HepG2 (cell line): ENCODE measurements around the gene SMIM41. TPM values are rescaled to one million over a fixed set of nuclear protein-coding genes. Genes with fewer than 3 reads are reported as not detected.

Source experiments
- HDAC1 ChIP-seq: sonication (generic); formaldehyde crosslinking; IDR thresholded peaks from 2 replicates; pipeline ENCODE4 v1.5.1; 2020; ENCODE audit warnings: mild to moderate bottlenecking, missing genetic modification reagents
- HNF4G ChIP-seq, 2 experiments: sonication (generic) in 1 of 2; formaldehyde crosslinking in 1 of 2; IDR thresholded peaks; 2 replicates each; pipeline versions ENCODE4 v1.4.0 to v1.6.1; 2011 to 2020; ENCODE audit warnings: borderline replicate concordance in 2 of 2, low read depth in 2 of 2, mild to moderate bottlenecking in 2 of 2, low read length in 1 of 2, missing genetic modification reagents in 1 of 2, moderate library complexity in 1 of 2
- KAT7 ChIP-seq: IDR thresholded peaks from 2 replicates; pipeline ENCODE4 v1.6.1; 2018; ENCODE audit warnings: borderline replicate concordance, missing compliant biosample characterization
- KDM3A ChIP-seq: IDR thresholded peaks from 2 replicates; pipeline ENCODE4 v1.6.1; 2018; ENCODE audit warnings: low read depth, missing compliant biosample characterization
- NFE2L1 ChIP-seq: sonication (generic); formaldehyde crosslinking; IDR thresholded peaks from 2 replicates; pipeline ENCODE4 v1.4.0; 2020; ENCODE audit warnings: missing genetic modification reagents, mild to moderate bottlenecking, borderline replicate concordance
- NFKB2 ChIP-seq: sonication (generic); formaldehyde crosslinking; IDR thresholded peaks from 2 replicates; pipeline ENCODE4 v1.4.0; 2020; ENCODE audit warnings: missing genetic modification reagents, borderline replicate concordance
- RBM22 ChIP-seq: fragments of 200-400 bp; formaldehyde crosslinking; optimal IDR thresholded peaks from 2 replicates; pipeline ENCODE3; 2017; ENCODE audit warnings: mild to moderate bottlenecking, low read length, moderate library complexity
- SNAI1 ChIP-seq: sonication (generic); formaldehyde crosslinking; IDR thresholded peaks from 2 replicates; pipeline ENCODE4 v1.5.0; 2020; ENCODE audit warnings: mild to moderate bottlenecking, missing genetic modification reagents, borderline replicate concordance
- SPEN ChIP-seq: sonication (generic); formaldehyde crosslinking; IDR thresholded peaks from 2 replicates; pipeline ENCODE4 v1.5.1; 2020; ENCODE audit warnings: low read depth, mild to moderate bottlenecking, missing genetic modification reagents
- STAT5B ChIP-seq: sonication (generic); formaldehyde crosslinking; IDR thresholded peaks from 2 replicates; pipeline ENCODE4 v1.4.0; 2020; ENCODE audit warnings: missing genetic modification reagents
- ZBTB38 ChIP-seq: sonication (generic); formaldehyde crosslinking; IDR thresholded peaks from 2 replicates; pipeline ENCODE4 v1.5.1; 2020; ENCODE audit warnings: mild to moderate bottlenecking, missing genetic modification reagents
- ZFX ChIP-seq: sonication (generic); formaldehyde crosslinking; IDR thresholded peaks from 2 replicates; pipeline ENCODE4 v1.4.0; 2020; ENCODE audit warnings: mild to moderate bottlenecking, low read depth, missing genetic modification reagents, moderate library complexity
- ZNF703 ChIP-seq: sonication (generic); formaldehyde crosslinking; IDR thresholded peaks from 2 replicates; pipeline ENCODE4 v1.5.1; 2020; ENCODE audit warnings: missing genetic modification reagents, mild to moderate bottlenecking, moderate library complexity, borderline replicate concordance
- ZNF747 ChIP-seq: sonication (generic); formaldehyde crosslinking; IDR thresholded peaks from 2 replicates; pipeline ENCODE4 v1.8.1; 2023; ENCODE audit warnings: missing genetic modification reagents, mild to moderate bottlenecking, borderline replicate concordance
- ZSCAN29 ChIP-seq: sonication (generic); formaldehyde crosslinking; conservative IDR thresholded peaks from 2 replicates; pipeline ENCODE4 v1.4.0; 2020; ENCODE audit warnings: mild to moderate bottlenecking, missing genetic modification reagents
- polyA plus RNA-seq, 8 experiments: library from polyadenylated mRNA; depleted of rRNA in 3 of 8; stranded (reverse) in 7 of 8; unstranded in 1 of 8; fragments of >200 nt; fragmentation: Illumina TruSeq in 4 of 8; extraction: Trizol in 4 of 8; gene quantifications; 2 replicates each; pipeline versions ENCODE4 v1.2.1 to v1.2.3, GENCODE V29; 2011 to 2016; ENCODE audit warnings: low read depth in 4 of 8, missing spikeins in 1 of 8, mixed read lengths in 1 of 8; ENCODE audit not compliant: insufficient read depth in 1 of 8
- total RNA-seq, 5 experiments: library from RNA; depleted of rRNA; stranded (reverse); fragments of >200 nt; fragmentation: Illumina TruSeq; extraction: Trizol; gene quantifications; 2 replicates each; pipeline ENCODE4 v1.2.3, GENCODE V29; 2016; ENCODE audit warnings: low read depth in 1 of 5
- TF ChIP-seq, protein P1 (sequence below): sonication (generic); formaldehyde crosslinking; IDR thresholded peaks from 2 replicates; pipeline ENCODE4 v1.5.1; 2020; ENCODE audit warnings: mild to moderate bottlenecking, missing genetic modification reagents, borderline replicate concordance
- TF ChIP-seq, protein P2 (sequence below): sonication (generic); formaldehyde crosslinking; IDR thresholded peaks from 2 replicates; pipeline ENCODE4 v1.4.0; 2020; ENCODE audit warnings: mild to moderate bottlenecking, low read depth, missing genetic modification reagents
- TF ChIP-seq, protein P3 (sequence below): sonication (generic); formaldehyde crosslinking; IDR thresholded peaks from 2 replicates; pipeline ENCODE4 v1.4.0; 2020; ENCODE audit warnings: missing genetic modification reagents
- TF ChIP-seq, protein P4 (sequence below): sonication (generic); formaldehyde crosslinking; IDR thresholded peaks from 2 replicates; pipeline ENCODE4 v1.8.0; 2023; ENCODE audit warnings: mild to moderate bottlenecking, missing genetic modification reagents
- TF ChIP-seq, protein P5 (sequence below): sonication (generic); formaldehyde crosslinking; IDR thresholded peaks from 2 replicates; pipeline ENCODE4 v1.4.0; 2020; ENCODE audit warnings: missing genetic modification reagents
- TF ChIP-seq, protein P6 (sequence below): sonication (generic); formaldehyde crosslinking; IDR thresholded peaks from 2 replicates; pipeline ENCODE4 v1.4.0; 2020; ENCODE audit warnings: missing genetic modification reagents

SMIM41 gene
- total and polyA plus RNA-seq, 2 of the 13 experiments (the other 11 are each of a cell fraction or from before 2014, with no cell fraction given), result not detected

DNA sequence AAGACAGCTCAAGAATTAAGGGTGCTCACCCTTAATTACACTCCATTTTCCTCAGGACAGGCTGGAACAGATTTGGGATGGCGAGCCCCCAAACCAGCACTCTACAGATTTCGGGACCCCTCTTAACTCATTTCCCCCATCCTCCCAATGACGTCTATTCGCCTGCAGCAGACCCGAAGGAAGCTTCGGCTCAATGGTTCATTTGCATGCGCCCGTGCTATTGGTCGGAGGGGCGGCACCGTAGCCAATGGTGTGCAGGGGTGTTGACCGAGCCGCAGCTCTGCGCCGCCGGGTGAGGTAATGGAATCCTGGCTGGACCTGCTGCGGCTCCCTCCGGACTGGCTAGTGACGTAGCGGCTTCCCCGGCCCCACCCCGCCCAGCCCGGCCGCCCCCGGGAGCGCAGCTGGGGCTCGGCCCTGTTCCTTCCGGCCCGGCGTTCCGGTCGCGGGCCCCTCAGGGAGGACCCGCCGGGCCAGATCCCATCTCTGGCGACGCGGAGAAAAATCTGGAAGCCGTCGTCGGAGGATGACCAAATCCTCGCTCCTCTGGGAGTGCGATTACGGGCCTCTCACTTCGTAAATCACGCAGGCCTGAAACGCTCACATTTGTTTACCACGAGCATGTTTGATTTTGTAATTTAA lies 46.6 kb upstream of the SMIM41 start (continued):
- peak; percentile 69 for TF ChIP-seq HDAC1 (CRISPR knock-in tag)
- TF ChIP-seq KDM3A (CRISPR knock-in tag), result 0 out of 2 replicates have a peak, but pooled peaks have one; percentile 45
- TF ChIP-seq SPEN (CRISPR knock-in tag), result 0 out of 2 replicates have a peak, but pooled peaks have one; percentile 23
- TF ChIP-seq, protein P1, sequence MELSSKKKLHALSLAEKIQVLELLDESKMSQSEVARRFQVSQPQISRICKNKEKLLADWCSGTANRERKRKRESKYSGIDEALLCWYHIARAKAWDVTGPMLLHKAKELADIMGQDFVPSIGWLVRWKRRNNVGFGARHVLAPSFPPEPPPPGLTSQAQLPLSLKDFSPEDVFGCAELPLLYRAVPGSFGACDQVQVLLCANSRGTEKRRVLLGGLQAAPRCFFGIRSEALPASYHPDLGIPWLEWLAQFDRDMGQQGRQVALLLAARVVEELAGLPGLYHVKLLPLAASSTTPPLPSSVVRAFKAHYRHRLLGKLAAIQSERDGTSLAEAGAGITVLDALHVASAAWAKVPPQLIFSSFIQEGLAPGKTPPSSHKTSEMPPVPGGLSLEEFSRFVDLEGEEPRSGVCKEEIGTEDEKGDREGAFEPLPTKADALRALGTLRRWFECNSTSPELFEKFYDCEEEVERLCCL (CRISPR knock-in tag), result no peak
- TF ChIP-seq, protein P2, sequence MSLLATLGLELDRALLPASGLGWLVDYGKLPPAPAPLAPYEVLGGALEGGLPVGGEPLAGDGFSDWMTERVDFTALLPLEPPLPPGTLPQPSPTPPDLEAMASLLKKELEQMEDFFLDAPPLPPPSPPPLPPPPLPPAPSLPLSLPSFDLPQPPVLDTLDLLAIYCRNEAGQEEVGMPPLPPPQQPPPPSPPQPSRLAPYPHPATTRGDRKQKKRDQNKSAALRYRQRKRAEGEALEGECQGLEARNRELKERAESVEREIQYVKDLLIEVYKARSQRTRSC (CRISPR knock-in tag), result no peak
- TF ChIP-seq HNF4G (IDR thresholded peaks at IDR 0.05; ENCODE audit: borderline replicate concordance, low read depth, low read length), result no peak
- TF ChIP-seq HNF4G (CRISPR knock-in tag; IDR thresholded peaks at IDR 0.05; ENCODE audit: borderline replicate concordance, low read depth), result 0 out of 2 replicates have a peak, but pooled peaks have one; percentile 43
- TF ChIP-seq, protein P3, sequence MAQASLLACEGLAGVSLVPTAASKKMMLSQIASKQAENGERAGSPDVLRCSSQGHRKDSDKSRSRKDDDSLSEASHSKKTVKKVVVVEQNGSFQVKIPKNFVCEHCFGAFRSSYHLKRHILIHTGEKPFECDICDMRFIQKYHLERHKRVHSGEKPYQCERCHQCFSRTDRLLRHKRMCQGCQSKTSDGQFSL, result no peak
- TF ChIP-seq NFE2L1 (CRISPR knock-in tag), result no peak
- TF ChIP-seq, protein P4, sequence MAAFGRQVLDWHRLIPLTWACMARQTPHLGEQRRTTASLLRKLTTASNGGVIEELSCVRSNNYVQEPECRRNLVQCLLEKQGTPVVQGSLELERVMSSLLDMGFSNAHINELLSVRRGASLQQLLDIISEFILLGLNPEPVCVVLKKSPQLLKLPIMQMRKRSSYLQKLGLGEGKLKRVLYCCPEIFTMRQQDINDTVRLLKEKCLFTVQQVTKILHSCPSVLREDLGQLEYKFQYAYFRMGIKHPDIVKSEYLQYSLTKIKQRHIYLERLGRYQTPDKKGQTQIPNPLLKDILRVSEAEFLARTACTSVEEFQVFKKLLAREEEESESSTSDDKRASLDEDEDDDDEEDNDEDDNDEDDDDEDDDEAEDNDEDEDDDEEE (CRISPR knock-in tag), result 0 out of 2 replicates have a peak, but pooled peaks have one; percentile 36
- 0 out of 2 replicates have a peak, but pooled peaks have one; percentile 34 for TF ChIP-seq SNAI1 (CRISPR knock-in tag)
- TF ChIP-seq, protein P5, sequence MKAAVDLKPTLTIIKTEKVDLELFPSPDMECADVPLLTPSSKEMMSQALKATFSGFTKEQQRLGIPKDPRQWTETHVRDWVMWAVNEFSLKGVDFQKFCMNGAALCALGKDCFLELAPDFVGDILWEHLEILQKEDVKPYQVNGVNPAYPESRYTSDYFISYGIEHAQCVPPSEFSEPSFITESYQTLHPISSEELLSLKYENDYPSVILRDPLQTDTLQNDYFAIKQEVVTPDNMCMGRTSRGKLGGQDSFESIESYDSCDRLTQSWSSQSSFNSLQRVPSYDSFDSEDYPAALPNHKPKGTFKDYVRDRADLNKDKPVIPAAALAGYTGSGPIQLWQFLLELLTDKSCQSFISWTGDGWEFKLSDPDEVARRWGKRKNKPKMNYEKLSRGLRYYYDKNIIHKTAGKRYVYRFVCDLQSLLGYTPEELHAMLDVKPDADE (CRISPR knock-in tag), result no peak
- no peak for TF ChIP-seq NFKB2 (CRISPR knock-in tag)
- TF ChIP-seq ZBTB38 (CRISPR knock-in tag), result no peak
- TF ChIP-seq KAT7 (CRISPR knock-in tag), result no peak
- no peak for TF ChIP-seq ZSCAN29
- no peak for TF ChIP-seq RBM22
- peak; percentile 64 for TF ChIP-seq ZFX (CRISPR knock-in tag)
- no peak for TF ChIP-seq ZNF703 (CRISPR knock-in tag)
- TF ChIP-seq, protein P6, sequence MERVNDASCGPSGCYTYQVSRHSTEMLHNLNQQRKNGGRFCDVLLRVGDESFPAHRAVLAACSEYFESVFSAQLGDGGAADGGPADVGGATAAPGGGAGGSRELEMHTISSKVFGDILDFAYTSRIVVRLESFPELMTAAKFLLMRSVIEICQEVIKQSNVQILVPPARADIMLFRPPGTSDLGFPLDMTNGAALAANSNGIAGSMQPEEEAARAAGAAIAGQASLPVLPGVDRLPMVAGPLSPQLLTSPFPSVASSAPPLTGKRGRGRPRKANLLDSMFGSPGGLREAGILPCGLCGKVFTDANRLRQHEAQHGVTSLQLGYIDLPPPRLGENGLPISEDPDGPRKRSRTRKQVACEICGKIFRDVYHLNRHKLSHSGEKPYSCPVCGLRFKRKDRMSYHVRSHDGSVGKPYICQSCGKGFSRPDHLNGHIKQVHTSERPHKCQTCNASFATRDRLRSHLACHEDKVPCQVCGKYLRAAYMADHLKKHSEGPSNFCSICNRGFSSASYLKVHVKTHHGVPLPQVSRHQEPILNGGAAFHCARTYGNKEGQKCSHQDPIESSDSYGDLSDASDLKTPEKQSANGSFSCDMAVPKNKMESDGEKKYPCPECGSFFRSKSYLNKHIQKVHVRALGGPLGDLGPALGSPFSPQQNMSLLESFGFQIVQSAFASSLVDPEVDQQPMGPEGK (CRISPR knock-in tag), result peak; percentile 89
- no peak for TF ChIP-seq STAT5B (CRISPR knock-in tag)
- TF ChIP-seq ZNF747, result peak; percentile 25; the same call in 1 of the 2 replicates
